ENCODE measurements around the gene ZBTB32.
"Not testable (repeated sequence)": the region's sequence is repeated elsewhere in the genome, so short reads cannot be mapped to it uniquely, and the experiment has no call there.

ZBTB32 gene, protein sequence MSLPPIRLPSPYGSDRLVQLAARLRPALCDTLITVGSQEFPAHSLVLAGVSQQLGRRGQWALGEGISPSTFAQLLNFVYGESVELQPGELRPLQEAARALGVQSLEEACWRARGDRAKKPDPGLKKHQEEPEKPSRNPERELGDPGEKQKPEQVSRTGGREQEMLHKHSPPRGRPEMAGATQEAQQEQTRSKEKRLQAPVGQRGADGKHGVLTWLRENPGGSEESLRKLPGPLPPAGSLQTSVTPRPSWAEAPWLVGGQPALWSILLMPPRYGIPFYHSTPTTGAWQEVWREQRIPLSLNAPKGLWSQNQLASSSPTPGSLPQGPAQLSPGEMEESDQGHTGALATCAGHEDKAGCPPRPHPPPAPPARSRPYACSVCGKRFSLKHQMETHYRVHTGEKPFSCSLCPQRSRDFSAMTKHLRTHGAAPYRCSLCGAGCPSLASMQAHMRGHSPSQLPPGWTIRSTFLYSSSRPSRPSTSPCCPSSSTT

DNA sequence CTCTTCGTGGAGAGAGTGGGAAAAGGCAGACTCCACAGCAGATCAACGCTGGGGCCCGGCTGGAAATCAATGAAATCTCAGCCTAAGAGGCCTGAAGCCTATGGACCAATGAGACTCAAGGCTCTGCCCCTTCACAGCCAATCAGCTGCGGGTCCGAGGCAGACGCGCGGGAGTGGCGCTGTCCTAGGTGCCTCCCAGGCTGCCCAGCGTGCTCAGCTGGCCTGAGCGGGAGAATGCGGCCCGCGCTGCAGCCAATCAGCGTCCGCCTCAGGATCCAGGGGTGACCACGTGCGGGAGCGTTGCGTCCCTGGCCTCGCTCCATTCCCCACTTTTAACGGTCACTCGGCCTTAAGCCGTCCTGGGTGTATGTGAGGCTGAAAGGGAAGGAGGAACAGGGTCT, at the start of gene ZBTB32:
TSS of gene ZBTB32 (plus strand) at position 341 of the 400 bp plus-strand sequence. CDS start 10,069 bp downstream, outside the sequence.
- DNase-seq (ENCODE audit: low spot score): no peak
- Histone ChIP-seq H3K4me3 (no peak within 1 kb of the TSS), H3K27ac (no peak within 1 kb of the TSS)
- TF ChIP-seq, protein P1, sequence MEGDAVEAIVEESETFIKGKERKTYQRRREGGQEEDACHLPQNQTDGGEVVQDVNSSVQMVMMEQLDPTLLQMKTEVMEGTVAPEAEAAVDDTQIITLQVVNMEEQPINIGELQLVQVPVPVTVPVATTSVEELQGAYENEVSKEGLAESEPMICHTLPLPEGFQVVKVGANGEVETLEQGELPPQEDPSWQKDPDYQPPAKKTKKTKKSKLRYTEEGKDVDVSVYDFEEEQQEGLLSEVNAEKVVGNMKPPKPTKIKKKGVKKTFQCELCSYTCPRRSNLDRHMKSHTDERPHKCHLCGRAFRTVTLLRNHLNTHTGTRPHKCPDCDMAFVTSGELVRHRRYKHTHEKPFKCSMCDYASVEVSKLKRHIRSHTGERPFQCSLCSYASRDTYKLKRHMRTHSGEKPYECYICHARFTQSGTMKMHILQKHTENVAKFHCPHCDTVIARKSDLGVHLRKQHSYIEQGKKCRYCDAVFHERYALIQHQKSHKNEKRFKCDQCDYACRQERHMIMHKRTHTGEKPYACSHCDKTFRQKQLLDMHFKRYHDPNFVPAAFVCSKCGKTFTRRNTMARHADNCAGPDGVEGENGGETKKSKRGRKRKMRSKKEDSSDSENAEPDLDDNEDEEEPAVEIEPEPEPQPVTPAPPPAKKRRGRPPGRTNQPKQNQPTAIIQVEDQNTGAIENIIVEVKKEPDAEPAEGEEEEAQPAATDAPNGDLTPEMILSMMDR (IDR thresholded peaks at IDR 0.05): no peak

DNA sequence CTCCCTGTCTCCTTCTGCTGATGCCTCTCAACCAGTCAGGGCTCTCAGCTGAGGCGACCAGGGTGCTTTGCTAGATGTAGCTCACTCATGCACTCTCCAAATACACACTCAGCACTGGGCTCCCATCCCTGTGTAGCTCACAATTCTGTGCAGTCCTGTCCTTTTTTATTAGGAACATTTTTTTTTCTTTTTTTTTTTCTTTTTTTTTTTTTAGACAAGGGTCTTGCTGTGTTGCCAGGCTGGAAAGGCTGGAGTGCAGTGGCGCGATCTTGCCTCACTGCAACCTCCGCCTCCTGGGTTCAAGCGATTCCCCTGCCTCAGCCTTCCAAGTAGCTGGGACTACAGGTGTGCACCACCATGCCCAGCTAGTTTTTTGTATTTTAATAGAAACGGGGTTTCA, 49.5 kb upstream of the ZBTB32 start:
- H3K4me3 ChIP-seq; DNase-seq (ENCODE audit: low spot score); H3K27ac ChIP-seq: not testable (repeated sequence)

DNA sequence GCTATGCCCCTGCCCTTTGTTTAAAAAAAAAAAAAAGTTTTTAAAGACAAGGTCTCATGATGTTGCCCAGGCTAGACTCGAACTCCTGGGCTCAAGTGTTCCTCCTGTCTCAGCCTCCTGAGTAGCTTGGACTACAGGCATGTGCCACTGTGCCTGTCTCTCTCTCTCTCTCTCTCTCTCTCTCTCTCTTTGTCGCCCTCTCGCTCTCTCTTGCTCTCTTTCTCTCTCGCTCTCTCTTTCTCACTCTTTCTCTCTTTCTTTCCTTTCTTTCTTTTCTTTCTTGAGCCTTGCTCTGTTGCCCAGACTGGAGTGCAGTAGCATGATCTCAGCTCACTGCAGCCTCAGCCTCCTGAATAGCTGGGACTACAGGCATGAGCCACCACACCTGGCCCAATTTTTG, 48.8 kb upstream of the ZBTB32 start:
- H3K27ac ChIP-seq: no peak overlapping the region
- H3K4me3 ChIP-seq: no peak overlapping the region
- TF ChIP-seq, protein P1 (IDR thresholded peaks at IDR 0.05): no peak
- DNase-seq (ENCODE audit: low spot score): no peak

DNA sequence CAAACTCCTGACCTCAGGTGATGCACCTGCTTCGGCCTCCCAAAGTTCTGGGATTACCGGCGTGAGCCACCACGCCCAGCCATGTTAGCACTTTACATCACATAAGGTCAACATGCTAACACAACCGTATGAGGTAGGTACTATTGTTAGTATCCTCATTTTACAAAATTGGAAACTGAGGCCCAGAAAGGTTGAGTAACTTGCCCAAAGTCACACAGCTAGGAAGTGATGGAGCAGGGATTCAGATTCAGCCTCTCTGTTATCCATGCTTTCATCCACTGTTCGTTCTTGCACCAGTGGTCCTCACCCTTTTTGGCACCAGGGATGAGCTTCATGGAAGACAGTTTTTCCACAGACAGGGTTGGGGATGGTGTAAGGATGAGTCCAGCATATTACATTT, 47.7 kb upstream of the ZBTB32 start:
- Histone ChIP-seq H3K4me3 (no peak overlapping the region), H3K27ac (no peak overlapping the region)
- TF ChIP-seq, protein P1 (IDR thresholded peaks at IDR 0.05): no peak
- no peak for DNase-seq (ENCODE audit: low spot score)

DNA sequence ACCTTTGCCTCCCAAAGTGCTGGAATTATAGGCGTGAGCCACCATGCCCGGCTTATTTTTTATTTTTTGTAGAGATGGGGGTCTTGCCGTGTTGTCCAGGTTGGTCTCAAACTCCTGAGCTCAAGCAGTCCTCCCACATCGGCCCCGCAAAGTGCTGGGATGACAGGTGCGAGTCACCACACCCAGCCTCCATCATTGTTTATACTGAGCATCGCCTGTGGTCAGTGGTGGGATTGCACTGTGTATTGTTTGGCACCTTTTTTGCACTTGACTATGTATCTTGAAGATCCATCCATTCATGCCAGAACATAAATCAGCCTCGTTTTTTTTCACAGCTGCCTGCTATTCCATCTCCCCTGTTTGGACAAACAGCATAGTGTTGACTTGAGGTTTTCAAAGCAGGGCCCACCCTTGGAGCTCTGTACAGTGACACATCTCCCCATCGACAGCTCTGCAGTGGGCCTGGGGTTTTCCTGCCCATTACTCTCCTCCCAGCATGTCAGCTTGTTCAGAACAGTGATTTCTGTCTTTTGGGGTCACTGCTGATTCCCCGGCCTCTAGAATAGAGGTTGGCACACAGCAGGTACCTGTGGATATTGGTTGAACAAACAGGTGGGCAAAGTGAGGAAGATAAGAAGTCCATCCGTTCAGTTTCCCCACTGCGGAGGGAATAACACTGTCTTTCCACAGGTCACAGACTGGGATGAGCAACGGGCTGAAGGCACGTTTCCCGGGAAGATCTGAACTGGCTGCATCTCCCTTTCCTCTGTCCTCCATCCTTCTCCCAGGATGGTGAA, 46.3 kb upstream of the ZBTB32 start:
- H3K4me3 ChIP-seq: no peak overlapping the region
- TF ChIP-seq, protein P1 (IDR thresholded peaks at IDR 0.05): no peak
- no peak overlapping the region for H3K27ac ChIP-seq
- DNase-seq (ENCODE audit: low spot score): no peak

DNA sequence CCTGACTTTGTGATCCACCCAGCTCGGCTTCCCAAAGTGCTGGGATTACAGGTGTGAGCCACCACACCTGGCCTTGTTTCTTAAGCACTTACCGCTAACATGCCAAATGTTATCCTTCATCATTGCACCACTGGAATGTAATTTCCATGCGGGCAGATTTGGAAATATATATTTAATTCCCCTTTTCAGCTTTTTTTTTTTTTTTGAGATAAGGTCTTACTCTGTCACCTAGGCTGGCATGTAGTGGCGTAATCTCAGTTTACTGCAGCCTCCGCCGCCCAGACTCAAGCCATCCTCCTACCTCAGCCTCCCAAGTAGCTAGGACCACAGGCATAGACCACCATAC, 42.4 kb upstream of the ZBTB32 start:
- TF ChIP-seq, protein P1 (IDR thresholded peaks at IDR 0.05): no peak
- Histone ChIP-seq H3K27ac (no peak overlapping the region), H3K4me3 (no peak overlapping the region)
- DNase-seq (ENCODE audit: low spot score): no peak

DNA sequence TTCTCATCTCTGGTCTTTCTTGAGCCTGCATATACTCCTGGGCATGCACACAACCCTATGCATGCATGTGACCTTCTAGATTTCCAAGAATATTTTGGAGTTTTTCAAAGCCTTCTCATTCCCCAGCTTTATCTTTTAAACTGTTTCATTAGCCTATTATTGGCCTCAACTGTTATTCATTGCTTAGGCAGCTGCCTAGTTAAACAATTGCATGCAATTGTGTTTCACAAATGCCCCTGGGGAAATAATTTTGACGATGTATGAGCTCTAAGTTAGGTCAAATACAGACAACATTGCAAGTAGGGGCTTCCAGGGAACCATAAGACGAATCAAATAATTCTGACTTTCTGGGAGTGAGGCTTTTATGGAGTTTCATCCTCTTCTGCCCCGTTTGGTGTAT, 40.4 kb upstream of the ZBTB32 start:
- Histone ChIP-seq H3K27ac (no peak overlapping the region), H3K4me3 (no peak overlapping the region)
- DNase-seq (ENCODE audit: low spot score): no peak
- TF ChIP-seq, protein P1 (IDR thresholded peaks at IDR 0.05): no peak
